Measurements from ENCODE around the gene STK32B.

STK32B gene

DNA sequence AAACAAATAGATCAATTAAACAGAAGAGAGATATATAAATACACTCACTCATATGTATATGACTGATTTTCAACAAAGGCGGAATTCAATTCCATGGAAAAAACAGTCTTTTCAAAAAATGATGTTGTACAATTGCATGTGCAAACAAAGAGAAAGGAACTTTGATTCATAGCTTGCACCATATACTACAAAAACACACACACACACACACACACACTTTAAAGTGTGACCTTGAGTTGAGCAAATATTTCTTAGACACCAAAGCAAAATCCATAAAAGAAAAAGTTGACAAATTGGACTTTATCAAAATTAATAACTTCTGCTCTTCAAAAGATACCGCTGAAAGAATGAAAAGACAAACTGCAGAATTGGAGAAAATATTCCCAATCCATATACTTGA lies 488.3 kb downstream of the STK32B start:
- no peaks in the 10 kb centered on the region for H3K9me3 ChIP-seq (ENCODE audit: control insufficient read depth in 1 of 2, low read length in 2 of 2)
- H3K9ac ChIP-seq (ENCODE audit: low read depth in 1 of 2, low read length in 2 of 2) = no peak overlapping the region
- no peaks in the 10 kb centered on the region for H3K4me1 ChIP-seq (ENCODE audit: control insufficient read depth in 1 of 2, insufficient read depth in 2 of 2, low read length in 2 of 2)
- no peak overlapping the region for H3K4me3 ChIP-seq (ENCODE audit: low read depth in 1 of 2, low read length in 2 of 2)
- no peaks in the 10 kb centered on the region for H3K27me3 ChIP-seq (ENCODE audit: control insufficient read depth in 1 of 2, insufficient read depth in 2 of 2, low read length in 2 of 2)
- no peaks in the 10 kb centered on the region for H3K36me3 ChIP-seq (ENCODE audit: control insufficient read depth in 1 of 2, insufficient read depth in 2 of 2, low read length in 2 of 2)
- H3K27ac ChIP-seq (ENCODE audit: low read depth, low read length) = no peak overlapping the region

DNA sequence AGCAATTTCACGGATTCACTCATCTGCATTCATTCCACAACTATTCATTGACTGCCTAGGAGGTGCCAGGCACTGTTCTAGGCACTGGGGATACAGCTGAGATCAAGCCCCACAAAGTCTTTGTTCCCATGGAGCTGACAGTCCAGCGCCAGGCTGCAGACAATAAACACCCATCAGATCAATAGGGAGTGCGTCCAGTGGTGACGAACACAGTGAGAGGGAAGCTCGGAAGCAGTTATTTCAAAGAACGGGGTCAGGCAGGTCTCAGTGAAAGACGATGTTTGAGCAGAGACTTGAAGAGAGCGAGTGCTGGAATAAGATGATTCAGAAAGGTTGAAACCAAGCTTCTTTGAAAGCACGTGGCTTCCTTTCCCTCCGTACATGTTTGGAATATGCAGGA lies 489.9 kb downstream of the STK32B start:
- Histone ChIP-seq H3K27ac (ENCODE audit: low read depth, low read length) (no peak overlapping the region), H3K36me3 (ENCODE audit: control insufficient read depth in 1 of 2, insufficient read depth in 2 of 2, low read length in 2 of 2) (no peaks in the 10 kb centered on the region), H3K9me3 (ENCODE audit: control insufficient read depth in 1 of 2, low read length in 2 of 2) (no peaks in the 10 kb centered on the region), H3K4me1 (ENCODE audit: control insufficient read depth in 1 of 2, insufficient read depth in 2 of 2, low read length in 2 of 2) (no peaks in the 10 kb centered on the region), H3K4me3 (ENCODE audit: low read depth in 1 of 2, low read length in 2 of 2) (no peak overlapping the region), H3K27me3 (ENCODE audit: control insufficient read depth in 1 of 2, insufficient read depth in 2 of 2, low read length in 2 of 2) (no peaks in the 10 kb centered on the region), H3K9ac (ENCODE audit: low read depth in 1 of 2, low read length in 2 of 2) (no peak overlapping the region)

DNA sequence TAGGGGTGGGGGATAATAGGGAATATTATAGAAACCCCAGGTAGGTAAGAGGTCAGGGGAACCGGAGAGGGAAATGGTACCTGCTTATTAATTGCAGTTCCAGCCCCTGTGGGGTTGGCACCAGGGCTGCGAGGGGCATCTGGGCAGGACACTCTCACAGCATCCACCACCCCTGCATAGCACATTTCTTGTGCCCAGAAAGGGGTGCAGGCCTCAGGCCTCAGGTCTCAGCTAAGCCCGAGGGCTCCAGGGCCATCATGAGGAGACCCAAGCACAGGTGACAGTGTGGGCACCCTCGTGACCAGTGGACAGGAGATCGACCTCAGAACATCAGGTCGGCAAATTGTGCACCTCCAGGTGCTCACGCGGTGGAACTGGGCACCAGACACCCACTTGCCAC lies 492.4 kb downstream of the STK32B start:
- no peak overlapping the region for H3K9ac ChIP-seq (ENCODE audit: low read depth in 1 of 2, low read length in 2 of 2)
- no peaks in the 10 kb centered on the region for H3K27me3 ChIP-seq (ENCODE audit: control insufficient read depth in 1 of 2, insufficient read depth in 2 of 2, low read length in 2 of 2)
- no peaks in the 10 kb centered on the region for H3K4me1 ChIP-seq (ENCODE audit: control insufficient read depth in 1 of 2, insufficient read depth in 2 of 2, low read length in 2 of 2)
- no peak overlapping the region for H3K27ac ChIP-seq (ENCODE audit: low read depth, low read length)
- no peaks in the 10 kb centered on the region for H3K36me3 ChIP-seq (ENCODE audit: control insufficient read depth in 1 of 2, insufficient read depth in 2 of 2, low read length in 2 of 2)
- peaks cover 0 to 3% of the 10 kb centered on the region in 2 donors for H3K9me3 ChIP-seq (ENCODE audit: control insufficient read depth in 1 of 2, low read length in 2 of 2)
- no peak overlapping the region for H3K4me3 ChIP-seq (ENCODE audit: low read depth in 1 of 2, low read length in 2 of 2)

DNA sequence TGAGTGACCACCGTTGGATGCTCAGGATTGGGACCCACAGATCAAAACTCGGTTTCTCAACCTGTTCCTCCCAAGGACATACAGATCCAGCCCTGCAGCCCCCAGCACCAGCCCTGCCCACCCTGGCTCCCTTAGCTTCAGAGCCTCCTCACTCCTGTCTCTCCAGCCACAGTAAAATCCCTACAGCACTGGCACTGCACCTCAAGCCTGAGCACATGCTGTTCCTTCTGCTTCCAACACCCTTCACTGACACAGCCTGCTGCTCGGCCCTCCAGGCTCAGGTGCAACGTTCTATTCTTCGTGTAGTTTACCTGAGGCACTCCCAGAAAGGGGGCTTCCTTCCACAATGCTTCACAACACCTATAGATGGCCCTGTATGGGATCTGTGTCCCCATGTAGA lies 493.5 kb downstream of the STK32B start:
- H3K4me1 ChIP-seq (ENCODE audit: control insufficient read depth in 1 of 2, insufficient read depth in 2 of 2, low read length in 2 of 2) = no peaks in the 10 kb centered on the region
- H3K36me3 ChIP-seq (ENCODE audit: control insufficient read depth in 1 of 2, insufficient read depth in 2 of 2, low read length in 2 of 2) = no peaks in the 10 kb centered on the region
- no peak overlapping the region for H3K27ac ChIP-seq (ENCODE audit: low read depth, low read length)
- H3K9ac ChIP-seq (ENCODE audit: low read depth in 1 of 2, low read length in 2 of 2) = no peak overlapping the region
- peaks cover 0 to 3% of the 10 kb centered on the region in 2 donors for H3K9me3 ChIP-seq (ENCODE audit: control insufficient read depth in 1 of 2, low read length in 2 of 2)
- H3K27me3 ChIP-seq (ENCODE audit: control insufficient read depth in 1 of 2, insufficient read depth in 2 of 2, low read length in 2 of 2) = no peaks in the 10 kb centered on the region
- no peak overlapping the region for H3K4me3 ChIP-seq (ENCODE audit: low read depth in 1 of 2, low read length in 2 of 2)

DNA sequence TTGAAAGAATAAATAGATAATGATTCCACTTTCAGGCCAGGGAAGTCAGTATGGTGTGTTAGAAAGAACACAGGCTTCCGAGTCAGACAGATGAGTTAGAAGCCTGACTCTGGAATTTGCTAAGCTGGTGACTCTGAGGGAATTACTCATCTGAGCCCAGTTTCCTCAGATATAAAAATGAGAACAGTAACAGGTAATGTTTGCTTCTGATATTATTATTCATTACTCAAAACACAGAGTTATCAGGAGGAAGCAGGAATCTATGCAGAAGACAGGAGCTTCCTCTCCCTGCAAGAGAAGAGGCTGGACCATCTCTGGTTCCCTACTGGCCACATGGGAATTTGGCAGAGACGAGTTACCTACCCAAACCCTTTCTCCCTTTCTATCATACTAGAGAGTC lies 494.0 kb downstream of the STK32B start:
- no peak overlapping the region for H3K9ac ChIP-seq (ENCODE audit: low read depth in 1 of 2, low read length in 2 of 2)
- H3K27me3 ChIP-seq (ENCODE audit: control insufficient read depth in 1 of 2, insufficient read depth in 2 of 2, low read length in 2 of 2) = no peaks in the 10 kb centered on the region
- H3K4me1 ChIP-seq (ENCODE audit: control insufficient read depth in 1 of 2, insufficient read depth in 2 of 2, low read length in 2 of 2) = no peaks in the 10 kb centered on the region
- H3K9me3 ChIP-seq (ENCODE audit: control insufficient read depth in 1 of 2, low read length in 2 of 2) = peaks cover 0 to 3% of the 10 kb centered on the region in 2 donors
- no peaks in the 10 kb centered on the region for H3K36me3 ChIP-seq (ENCODE audit: control insufficient read depth in 1 of 2, insufficient read depth in 2 of 2, low read length in 2 of 2)
- no peak overlapping the region for H3K27ac ChIP-seq (ENCODE audit: low read depth, low read length)
- no peak overlapping the region for H3K4me3 ChIP-seq (ENCODE audit: low read depth in 1 of 2, low read length in 2 of 2)

DNA sequence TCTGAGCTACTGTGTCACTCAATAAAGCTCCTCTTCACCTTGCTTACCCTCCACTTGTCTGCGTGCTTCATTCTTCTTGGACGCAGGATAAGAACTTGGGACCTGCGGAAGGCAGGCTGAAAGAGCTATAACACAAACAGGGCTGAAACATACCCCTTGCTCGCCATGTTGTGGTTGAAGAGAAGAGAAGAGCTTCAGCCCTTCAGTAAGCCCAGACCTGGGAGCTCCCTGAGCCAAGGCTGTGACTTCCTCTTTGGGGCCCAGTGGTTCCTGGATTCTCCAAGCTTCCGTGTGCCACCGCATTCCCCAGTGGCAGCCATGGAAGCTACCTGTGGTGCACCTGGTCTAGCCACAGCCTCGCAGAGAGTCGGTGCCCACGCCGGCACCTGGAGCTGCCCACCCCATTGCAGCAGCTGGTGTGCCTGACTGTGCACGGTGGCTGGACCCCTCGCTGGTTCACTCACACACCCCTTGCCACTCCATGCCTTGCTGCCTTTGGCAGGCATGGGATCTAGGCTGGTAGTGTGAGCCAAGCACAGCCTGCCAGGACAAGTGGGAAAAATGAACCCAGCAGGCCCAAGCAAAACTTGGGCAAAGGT lies 496.5 kb downstream of the STK32B start:
- H3K4me3 ChIP-seq (ENCODE audit: low read depth in 1 of 2, low read length in 2 of 2) = no peak overlapping the region
- H3K27ac ChIP-seq (ENCODE audit: low read depth, low read length) = no peak overlapping the region
- peaks cover 0 to 3% of the 10 kb centered on the region in 2 donors for H3K9me3 ChIP-seq (ENCODE audit: control insufficient read depth in 1 of 2, low read length in 2 of 2)
- H3K4me1 ChIP-seq (ENCODE audit: control insufficient read depth in 1 of 2, insufficient read depth in 2 of 2, low read length in 2 of 2) = no peaks in the 10 kb centered on the region
- H3K9ac ChIP-seq (ENCODE audit: low read depth in 1 of 2, low read length in 2 of 2) = no peak overlapping the region
- H3K27me3 ChIP-seq (ENCODE audit: control insufficient read depth in 1 of 2, insufficient read depth in 2 of 2, low read length in 2 of 2) = no peaks in the 10 kb centered on the region
- no peaks in the 10 kb centered on the region for H3K36me3 ChIP-seq (ENCODE audit: control insufficient read depth in 1 of 2, insufficient read depth in 2 of 2, low read length in 2 of 2)

All from duodenal mucosa (tissue), 2 donors.